ENCODE results near the gene OLFM2.
"Not testable (repeated sequence)": the region's sequence is repeated elsewhere in the genome, so short reads cannot be mapped to it uniquely, and the experiment has no call there.

OLFM2 gene

DNA sequence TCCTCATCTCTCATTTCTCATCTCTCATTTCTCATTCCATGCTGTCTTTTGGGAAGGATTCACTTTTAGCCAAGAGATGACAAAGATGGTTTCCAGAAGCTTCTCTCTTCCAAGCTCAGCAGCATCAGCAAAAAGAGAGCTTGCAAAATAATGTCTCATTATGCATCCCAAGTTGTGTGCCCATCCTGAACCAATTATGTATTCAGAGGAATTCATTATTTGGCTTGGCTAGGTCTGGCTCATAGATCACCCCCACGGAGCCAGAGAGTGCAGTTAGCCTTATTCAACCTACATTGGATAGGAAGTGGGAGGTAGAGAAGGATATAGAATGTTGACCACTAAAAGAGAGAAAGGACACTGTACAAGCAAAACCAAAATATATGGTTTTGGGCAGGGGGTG lies 5.4 kb upstream of the OLFM2 start:
- DNase-seq (ENCODE audit: low spot score): no peak

- no peak for DNase-seq (ENCODE audit: low spot score)
These were observed 4.9 kb upstream of the OLFM2 start for GRCh38 chr19:9941231-9941630.

DNA sequence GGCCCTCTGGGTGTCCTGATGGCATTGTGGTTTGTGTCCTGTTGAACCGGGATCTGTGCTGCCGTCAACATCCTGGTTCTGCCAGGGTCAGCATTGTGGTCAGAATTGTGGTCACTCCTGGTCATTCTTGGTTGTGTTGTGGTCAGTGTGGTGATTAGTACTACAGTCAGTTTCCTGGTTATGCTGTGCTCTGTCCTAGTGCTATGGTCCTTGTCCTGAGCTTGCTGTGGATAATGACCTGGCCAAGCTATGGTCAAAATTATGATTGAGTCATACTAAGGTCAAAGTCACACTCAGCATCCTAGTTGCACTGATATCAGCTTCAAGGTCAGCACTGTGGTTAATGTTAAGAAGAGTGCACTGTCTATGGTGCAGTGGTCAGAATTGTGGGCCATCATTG lies 4.5 kb upstream of the OLFM2 start:
- DNase-seq (ENCODE audit: low spot score): no peak

DNA sequence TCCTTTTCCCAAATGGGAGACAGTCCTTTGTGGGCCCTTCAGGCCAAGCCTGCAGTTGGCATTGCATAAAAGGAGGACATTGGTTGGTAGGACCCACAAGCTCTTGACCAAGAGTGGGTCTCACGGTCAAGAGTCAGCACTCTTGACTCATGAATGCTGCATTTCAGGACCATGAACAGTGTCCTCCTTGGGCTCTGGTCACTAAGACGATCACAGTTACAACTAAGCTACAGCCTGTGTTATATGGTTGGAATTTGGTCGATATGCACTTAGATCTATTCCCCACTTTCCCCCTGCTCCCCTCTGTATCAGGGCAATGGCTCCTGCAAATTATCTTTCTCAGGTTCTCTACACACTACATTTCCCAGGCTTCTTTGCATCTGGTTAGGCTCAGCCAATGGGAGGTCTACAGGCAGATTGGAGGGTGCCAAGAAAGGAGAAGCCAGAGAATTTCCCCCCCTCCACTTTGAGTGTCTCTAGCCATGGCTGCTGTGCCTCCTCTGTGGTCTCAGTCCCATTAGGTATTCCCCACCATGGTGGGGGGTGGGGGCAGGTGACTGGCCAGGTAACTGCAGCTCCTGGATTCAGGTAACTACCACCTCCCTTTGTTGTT lies 3.1 kb upstream of the OLFM2 start:
- no peak for DNase-seq (ENCODE audit: low spot score)

- peak; percentile 32 for DNase-seq (ENCODE audit: low spot score)
These were observed 691 bp upstream of the OLFM2 start for GRCh38 chr19:9937001-9937411.

DNA sequence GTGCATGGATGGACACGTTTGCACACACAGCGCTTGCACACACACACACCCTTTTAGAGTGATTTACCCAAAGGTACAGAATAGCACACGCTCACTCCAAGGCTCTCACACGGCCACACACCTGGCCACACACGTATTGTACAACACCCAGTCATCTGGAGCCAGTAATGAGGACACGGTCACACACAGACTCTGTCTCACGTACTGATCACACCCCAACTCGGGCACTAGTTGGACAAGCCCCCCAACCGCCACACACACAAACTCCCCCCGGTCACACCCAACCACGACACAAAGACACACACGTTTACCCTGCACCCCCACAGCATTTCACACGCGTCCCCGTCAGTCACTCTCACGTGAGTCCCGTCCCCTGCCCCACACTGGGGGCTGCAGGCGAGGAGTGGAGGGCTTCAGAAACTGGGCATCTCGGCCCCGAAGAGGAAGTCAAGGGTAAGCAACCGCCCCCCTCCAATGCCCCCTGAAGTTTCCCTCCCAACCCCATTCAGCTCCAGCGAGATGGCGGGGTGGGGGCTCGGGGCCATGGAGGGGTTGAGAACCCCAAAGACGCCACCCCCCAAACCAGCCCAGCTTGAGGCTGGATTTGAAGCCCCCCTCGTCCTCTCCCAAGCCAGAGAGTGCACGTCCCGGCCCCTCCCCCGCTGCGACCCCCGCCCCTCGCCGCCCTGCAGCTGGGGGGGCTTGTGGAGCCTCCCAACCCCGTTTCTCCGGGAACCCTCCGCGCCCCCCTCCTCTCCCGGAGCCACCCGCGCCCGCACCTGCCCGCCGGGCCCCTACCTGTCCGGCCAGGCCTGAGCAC lies 599 bp downstream of the OLFM2 start:
- DNase-seq (ENCODE audit: low spot score): no peak

DNA sequence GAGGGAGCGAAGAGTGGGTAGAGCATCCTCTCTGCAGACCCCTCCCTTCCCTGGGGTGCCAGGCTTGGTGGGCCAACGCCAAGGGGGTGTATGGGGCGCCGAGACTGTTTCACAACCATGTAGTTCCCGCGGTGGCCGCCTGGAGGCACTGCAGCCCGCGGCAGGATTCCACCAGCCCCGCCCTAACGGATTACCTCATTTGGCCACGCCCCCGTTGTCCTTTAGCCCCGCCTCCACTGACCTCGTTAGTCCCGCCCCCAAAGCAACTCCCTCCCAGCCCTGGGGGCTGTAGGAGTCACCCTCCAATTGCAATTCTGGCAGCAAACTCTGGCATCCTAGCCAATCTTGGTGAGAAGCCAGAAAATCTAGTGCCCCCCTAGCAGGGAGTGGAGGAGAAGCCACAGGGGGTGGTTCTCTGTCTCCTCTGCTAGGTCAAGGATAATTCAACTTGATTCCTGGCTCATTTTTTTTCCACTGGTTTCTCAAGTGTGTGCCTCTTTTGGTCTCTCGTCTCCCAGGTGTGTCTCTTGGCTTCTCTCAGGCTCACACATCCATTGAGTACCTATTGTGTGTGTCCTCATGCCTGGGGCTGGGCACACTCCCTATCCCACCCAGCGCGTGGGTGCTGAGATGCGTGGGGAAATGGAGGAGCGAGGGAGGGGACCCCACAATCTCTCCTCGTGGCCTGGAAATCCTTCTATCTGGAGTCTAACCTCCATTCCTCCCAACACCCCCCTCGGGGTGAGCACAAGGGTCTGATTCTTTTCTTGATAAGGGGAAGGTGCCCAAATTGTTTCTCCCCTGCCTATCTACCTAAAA lies 2.0 kb downstream of the OLFM2 start:
- DNase-seq (ENCODE audit: low spot score): peak; percentile 83

GRCh38 chr19:9932835-9933234 lies 3.5 kb downstream of the OLFM2 start:
- DNase-seq (ENCODE audit: low spot score): no peak

- no peak for DNase-seq (ENCODE audit: low spot score)
These were observed 4.7 kb downstream of the OLFM2 start for GRCh38 chr19:9931629-9932028.

DNA sequence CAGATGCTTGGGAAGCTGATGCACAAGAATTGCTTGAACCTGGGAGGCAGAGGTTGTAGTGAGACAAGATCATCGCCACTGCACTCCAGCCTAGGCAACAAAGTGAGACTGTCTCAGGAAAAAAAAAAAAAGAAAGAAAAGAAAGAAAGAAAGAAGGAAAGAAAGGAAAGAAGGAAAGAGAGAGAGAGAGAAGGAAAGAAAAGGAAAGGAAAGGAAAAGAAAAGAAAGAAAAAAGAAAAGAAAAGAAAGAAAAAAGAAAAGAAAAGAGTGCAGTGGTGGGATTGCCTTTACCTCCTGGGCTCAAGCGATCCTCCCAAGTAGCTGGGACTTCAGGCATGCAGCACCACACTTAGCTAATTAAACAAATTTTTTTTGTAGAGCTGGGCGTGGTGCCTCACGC lies 12.9 kb downstream of the OLFM2 start:
- no peak for DNase-seq (ENCODE audit: low spot score)

- not testable (repeated sequence) for DNase-seq (ENCODE audit: low spot score)
These were observed 13.4 kb downstream of the OLFM2 start for GRCh38 chr19:9922782-9923379.

DNA sequence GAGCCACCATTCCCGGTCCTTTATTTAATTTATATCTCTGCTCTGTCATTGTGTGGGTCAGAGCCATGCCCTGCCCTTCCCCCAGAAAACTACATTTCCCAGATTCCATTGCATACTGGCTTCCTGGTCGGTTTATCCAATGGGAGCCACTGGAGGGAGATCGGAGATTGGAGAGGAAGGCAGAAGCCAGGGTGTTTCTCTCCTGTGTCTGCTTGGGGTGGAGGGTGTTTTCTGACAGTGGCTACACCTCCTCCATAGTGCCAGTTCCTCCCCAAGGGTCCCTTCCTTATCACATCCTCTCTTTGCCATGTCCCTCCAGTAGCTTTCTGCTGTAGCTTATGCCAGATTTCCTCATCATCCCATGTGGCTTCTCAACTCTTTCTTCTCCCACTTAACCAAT lies 19.0 kb downstream of the OLFM2 start:
- DNase-seq (ENCODE audit: low spot score): peak; percentile 84

- DNase-seq (ENCODE audit: low spot score): no peak
These were observed 19.6 kb downstream of the OLFM2 start for GRCh38 chr19:9916719-9917118.

DNA sequence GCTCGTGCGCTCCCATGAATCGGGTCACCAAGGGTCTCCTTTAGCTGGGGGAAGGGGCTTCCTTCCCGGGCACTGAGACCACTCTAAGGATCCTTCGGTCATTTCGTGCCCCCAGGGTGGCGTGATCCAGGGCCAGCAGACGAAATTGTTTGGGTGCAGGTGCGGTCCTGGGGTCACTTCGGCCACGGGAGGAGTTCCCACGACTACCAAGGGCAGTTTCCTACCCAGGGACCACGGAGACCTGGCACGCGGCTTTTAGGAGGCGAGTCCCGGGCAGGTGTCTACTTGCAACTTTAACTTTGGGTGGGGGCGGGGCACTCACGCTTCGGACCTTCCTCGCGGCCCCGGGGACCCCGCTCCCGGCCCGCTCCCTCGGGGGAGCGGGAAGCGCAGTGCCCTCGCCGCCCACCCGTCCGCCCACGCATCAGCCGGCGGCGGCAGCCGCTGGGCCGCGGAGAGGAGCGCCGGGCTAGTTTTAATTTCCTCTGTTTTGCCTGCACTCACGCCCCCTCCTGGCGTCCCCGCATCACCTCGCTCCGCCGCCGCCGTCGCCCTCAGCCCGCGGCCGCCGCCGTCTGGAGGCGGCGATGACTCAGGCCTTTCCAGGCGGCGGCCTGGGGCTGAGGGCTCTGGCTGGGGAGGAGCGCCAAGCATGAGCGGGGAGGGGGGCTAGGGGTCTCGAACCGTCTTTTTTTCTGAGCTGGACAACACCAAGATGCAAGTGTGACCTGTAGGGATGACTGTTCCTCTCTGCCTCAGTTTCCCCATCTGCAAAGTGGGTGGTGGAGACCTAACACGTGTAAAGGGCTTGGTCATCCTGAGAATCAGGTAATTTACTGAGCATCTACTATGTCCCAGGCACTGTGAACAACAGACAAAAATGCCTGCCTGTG lies 21.8 kb downstream of the OLFM2 start:
- peak; percentile 95 for DNase-seq (ENCODE audit: low spot score)

- peak; percentile 79 for DNase-seq (ENCODE audit: low spot score)
These were observed 22.4 kb downstream of the OLFM2 start for GRCh38 chr19:9914001-9914314.

DNA sequence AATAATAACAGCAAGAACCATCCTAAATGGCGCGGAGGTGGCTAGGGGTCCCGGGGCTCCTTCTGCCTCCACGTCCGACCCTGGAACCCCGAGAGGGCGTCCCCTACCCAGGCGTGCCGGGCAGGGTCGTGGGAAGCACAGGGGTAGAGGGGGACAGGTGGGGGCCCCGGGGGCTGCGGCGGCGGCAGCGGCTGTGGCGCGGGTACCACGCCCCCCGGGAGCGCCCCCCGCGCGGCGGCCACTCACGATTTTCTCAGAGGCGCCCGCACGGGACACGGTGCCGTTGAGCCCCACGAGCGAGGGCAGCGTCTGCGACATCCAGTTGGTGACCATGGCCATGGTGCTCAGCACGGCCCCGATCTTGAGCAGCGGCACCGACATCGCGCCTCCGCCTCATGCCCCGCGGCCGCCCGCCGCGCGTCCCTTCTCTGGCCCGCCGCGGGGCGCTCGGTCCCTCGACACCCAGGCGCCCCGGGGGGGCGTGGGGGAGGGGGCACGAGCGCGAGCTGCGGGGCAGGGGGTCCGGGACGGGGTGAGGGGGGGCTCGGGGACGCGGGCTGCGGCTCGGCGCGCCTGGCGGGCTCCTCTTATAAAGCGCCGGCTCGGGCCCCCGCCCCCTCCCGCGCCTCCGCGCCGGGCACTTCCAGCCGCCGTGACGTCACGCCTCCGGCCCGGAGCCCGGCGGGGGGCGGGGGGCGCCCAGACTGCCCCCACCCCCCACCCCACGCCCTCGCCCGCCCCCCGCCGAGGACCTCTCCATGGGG lies 22.9 kb downstream of the OLFM2 start:
- DNase-seq (ENCODE audit: low spot score): peak; percentile 86

GRCh38 chr19:9912551-9913236 lies 23.6 kb downstream of the OLFM2 start:
- DNase-seq (ENCODE audit: low spot score): no peak

GRCh38 chr19:9911524-9912185 lies 24.7 kb downstream of the OLFM2 start:
- DNase-seq (ENCODE audit: low spot score): no peak

GRCh38 chr19:9910625-9911024 lies 25.7 kb downstream of the OLFM2 start:
- no peak for DNase-seq (ENCODE audit: low spot score)

DNA sequence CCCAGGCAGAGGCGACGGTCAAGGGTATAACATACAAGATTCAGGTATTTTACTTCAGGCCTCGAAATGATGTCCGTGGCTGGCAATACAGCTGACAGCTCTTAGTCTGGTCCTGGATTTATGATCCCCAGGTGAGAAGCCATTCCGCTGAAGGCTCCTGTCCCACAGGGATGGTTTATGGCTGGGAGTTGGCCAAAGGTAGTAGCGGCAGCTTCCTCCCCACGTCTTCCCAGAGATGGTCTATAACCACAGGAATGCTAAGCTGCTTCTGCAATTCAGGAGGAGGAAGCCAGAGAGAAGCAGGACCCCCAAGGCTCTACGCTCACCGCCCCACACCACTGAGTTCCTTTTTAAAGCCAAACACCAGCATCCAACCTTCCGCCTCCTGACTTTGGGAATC lies 27.1 kb downstream of the OLFM2 start:
- DNase-seq (ENCODE audit: low spot score): no peak
